ENCODE results near the gene CENPC. TPM values are rescaled to one million over a fixed set of nuclear protein-coding genes. Genes with fewer than 3 reads are reported as not detected.
"Not testable (repeated sequence)": the region's sequence is repeated elsewhere in the genome, so short reads cannot be mapped to it uniquely, and the experiment has no call there.

CENPC gene
- total RNA-seq, 1 experiment from 2014 or later, result 12.9 TPM

DNA sequence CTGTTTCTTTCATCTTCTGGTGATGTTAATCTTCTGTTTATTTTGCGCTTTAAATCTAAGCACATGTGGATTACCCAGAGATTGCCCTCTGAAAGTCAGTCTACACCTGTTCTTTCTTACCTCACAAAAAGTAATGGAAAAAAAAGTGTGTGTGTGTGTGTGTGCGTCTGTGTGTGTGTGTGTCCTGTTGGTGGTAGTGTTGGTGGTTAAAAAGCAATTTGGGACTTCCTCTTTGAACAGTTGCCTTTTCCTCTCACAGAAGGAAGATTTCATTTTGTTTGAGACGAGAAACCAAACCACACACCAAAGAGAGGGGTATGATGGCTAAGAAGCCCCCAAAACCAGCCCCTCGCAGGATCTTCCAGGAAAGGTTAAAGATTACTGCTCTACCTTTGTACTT lies 13.2 kb upstream of the CENPC start, which contains the start of gene STAP1:
Gene STAP1, plus strand, starts transcription at position 235 of the 400 bp plus-strand sequence. Its CDS starts 83 bp downstream, at position 318.
- TF ChIP-seq, protein P1, sequence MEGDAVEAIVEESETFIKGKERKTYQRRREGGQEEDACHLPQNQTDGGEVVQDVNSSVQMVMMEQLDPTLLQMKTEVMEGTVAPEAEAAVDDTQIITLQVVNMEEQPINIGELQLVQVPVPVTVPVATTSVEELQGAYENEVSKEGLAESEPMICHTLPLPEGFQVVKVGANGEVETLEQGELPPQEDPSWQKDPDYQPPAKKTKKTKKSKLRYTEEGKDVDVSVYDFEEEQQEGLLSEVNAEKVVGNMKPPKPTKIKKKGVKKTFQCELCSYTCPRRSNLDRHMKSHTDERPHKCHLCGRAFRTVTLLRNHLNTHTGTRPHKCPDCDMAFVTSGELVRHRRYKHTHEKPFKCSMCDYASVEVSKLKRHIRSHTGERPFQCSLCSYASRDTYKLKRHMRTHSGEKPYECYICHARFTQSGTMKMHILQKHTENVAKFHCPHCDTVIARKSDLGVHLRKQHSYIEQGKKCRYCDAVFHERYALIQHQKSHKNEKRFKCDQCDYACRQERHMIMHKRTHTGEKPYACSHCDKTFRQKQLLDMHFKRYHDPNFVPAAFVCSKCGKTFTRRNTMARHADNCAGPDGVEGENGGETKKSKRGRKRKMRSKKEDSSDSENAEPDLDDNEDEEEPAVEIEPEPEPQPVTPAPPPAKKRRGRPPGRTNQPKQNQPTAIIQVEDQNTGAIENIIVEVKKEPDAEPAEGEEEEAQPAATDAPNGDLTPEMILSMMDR (IDR thresholded peaks at IDR 0.05; ENCODE audit: unreplicated experiment), result no peak
- CTCF ChIA-PET, result no interaction called here
- no peaks in the 10 kb centered on the region for H3K4me1 Mint-ChIP-seq (ENCODE audit: low read depth, unreplicated experiment)
- BruUV-seq (replicated peaks), result no TSS peak
- peaks cover 7% of the 10 kb centered on the region for H3K36me3 Mint-ChIP-seq (ENCODE audit: insufficient read depth, unreplicated experiment)
- no peak within 1 kb of the TSS for H3K4me3 Mint-ChIP-seq (ENCODE audit: low read depth, unreplicated experiment)
- intact Hi-C loops (cut with micrococcal nuclease; ENCODE audit: unreplicated experiment), result no loop called here
- no peaks in the 10 kb centered on the region for H3K27me3 Mint-ChIP-seq (ENCODE audit: unreplicated experiment)
- H3K27ac Mint-ChIP-seq (ENCODE audit: unreplicated experiment), result no peak within 1 kb of the TSS
- no peaks in the 10 kb centered on the region for H3K9me3 Mint-ChIP-seq (ENCODE audit: low read depth, unreplicated experiment)
- DNase-seq, result no peak

DNA sequence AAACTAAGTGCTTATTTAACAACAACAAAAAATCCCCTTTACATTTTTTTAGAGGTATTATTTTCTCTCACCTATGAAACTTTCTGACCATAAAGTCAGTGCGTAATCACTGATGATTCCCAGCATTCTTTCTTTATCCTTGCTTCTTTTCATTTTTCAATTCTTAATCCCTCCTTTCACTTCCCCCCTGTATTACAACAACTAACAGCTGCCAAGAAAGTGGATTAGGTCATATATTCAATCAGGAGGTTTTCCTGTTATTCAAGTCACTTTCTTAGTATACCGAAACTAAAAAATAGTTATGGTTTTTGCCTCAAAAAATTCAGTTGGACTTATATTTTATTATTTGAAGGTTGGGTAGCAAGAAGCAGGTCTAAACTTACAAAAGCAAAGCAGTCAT lies 11.1 kb upstream of the CENPC start:
- Mint-ChIP-seq H3K27ac (ENCODE audit: unreplicated experiment) (no peak overlapping the region), H3K4me1 (ENCODE audit: low read depth, unreplicated experiment) (no peaks in the 10 kb centered on the region), H3K36me3 (ENCODE audit: insufficient read depth, unreplicated experiment) (no peaks in the 10 kb centered on the region), H3K27me3 (ENCODE audit: unreplicated experiment) (no peaks in the 10 kb centered on the region), H3K9me3 (ENCODE audit: low read depth, unreplicated experiment) (no peaks in the 10 kb centered on the region), H3K4me3 (ENCODE audit: low read depth, unreplicated experiment) (no peak overlapping the region)
- no TSS peak for BruUV-seq (replicated peaks)
- no peak for DNase-seq
- intact Hi-C loops (cut with micrococcal nuclease; ENCODE audit: unreplicated experiment), result no loop called here
- TF ChIP-seq, protein P1 (IDR thresholded peaks at IDR 0.05; ENCODE audit: unreplicated experiment), result no peak
- CTCF ChIA-PET, result no interaction called here

DNA sequence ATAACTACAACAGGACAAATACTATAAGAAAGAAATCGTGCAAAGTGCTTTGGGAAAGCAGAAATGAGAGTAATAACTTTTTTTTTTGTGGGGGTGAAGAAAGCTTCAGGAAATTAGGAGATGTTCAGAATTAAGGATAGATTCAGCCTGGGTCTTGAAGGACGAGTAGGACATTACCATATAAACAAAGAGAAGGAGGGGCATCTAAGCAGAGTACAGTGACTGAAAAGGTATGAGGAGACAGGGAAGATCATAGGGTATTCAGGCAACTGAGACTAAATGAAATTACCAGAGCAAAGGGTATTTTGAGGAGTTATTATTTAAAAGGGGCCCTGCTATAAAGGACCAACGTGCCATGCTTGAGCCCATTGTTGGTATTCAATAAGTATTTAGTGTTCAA lies 10.1 kb upstream of the CENPC start:
- H3K27ac Mint-ChIP-seq (ENCODE audit: unreplicated experiment), result no peak overlapping the region
- no peaks in the 10 kb centered on the region for H3K27me3 Mint-ChIP-seq (ENCODE audit: unreplicated experiment)
- TF ChIP-seq, protein P1 (IDR thresholded peaks at IDR 0.05; ENCODE audit: unreplicated experiment), result no peak
- H3K4me1 Mint-ChIP-seq (ENCODE audit: low read depth, unreplicated experiment), result no peaks in the 10 kb centered on the region
- H3K4me3 Mint-ChIP-seq (ENCODE audit: low read depth, unreplicated experiment), result no peak overlapping the region
- CTCF ChIA-PET, result no interaction called here
- no peak for DNase-seq
- H3K9me3 Mint-ChIP-seq (ENCODE audit: low read depth, unreplicated experiment), result no peaks in the 10 kb centered on the region
- H3K36me3 Mint-ChIP-seq (ENCODE audit: insufficient read depth, unreplicated experiment), result no peaks in the 10 kb centered on the region
- no TSS peak for BruUV-seq (replicated peaks)
- intact Hi-C loops (cut with micrococcal nuclease; ENCODE audit: unreplicated experiment), result no loop called here

DNA sequence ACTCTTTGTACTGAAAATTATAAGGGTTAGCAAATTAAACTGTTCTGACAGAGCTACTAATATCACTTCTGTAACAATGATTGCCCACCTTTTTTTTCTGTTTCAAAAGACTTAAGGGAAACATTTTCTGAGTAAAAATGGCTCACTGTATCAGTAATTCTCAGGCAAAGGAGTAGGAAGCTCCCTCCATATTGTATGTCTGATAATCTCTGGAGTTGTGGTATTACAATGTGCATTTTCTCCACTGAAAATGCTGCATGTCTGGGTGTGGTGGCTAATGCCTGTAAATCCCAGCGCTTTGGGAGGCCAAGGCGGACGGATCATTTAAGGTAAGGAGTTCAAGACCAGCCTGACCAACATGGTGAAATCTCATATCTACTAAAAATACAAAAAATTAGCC lies 8.8 kb upstream of the CENPC start:
- H3K4me1 Mint-ChIP-seq (ENCODE audit: low read depth, unreplicated experiment), result no peaks in the 10 kb centered on the region
- BruUV-seq (replicated peaks), result no TSS peak
- DNase-seq, result no peak
- intact Hi-C loops (cut with micrococcal nuclease; ENCODE audit: unreplicated experiment), result no loop called here
- TF ChIP-seq, protein P1 (IDR thresholded peaks at IDR 0.05; ENCODE audit: unreplicated experiment), result no peak
- H3K4me3 Mint-ChIP-seq (ENCODE audit: low read depth, unreplicated experiment), result no peak overlapping the region
- no peak overlapping the region for H3K27ac Mint-ChIP-seq (ENCODE audit: unreplicated experiment)
- H3K9me3 Mint-ChIP-seq (ENCODE audit: low read depth, unreplicated experiment), result no peaks in the 10 kb centered on the region
- no peaks in the 10 kb centered on the region for H3K36me3 Mint-ChIP-seq (ENCODE audit: insufficient read depth, unreplicated experiment)
- no peaks in the 10 kb centered on the region for H3K27me3 Mint-ChIP-seq (ENCODE audit: unreplicated experiment)
- CTCF ChIA-PET, result no interaction called here

DNA sequence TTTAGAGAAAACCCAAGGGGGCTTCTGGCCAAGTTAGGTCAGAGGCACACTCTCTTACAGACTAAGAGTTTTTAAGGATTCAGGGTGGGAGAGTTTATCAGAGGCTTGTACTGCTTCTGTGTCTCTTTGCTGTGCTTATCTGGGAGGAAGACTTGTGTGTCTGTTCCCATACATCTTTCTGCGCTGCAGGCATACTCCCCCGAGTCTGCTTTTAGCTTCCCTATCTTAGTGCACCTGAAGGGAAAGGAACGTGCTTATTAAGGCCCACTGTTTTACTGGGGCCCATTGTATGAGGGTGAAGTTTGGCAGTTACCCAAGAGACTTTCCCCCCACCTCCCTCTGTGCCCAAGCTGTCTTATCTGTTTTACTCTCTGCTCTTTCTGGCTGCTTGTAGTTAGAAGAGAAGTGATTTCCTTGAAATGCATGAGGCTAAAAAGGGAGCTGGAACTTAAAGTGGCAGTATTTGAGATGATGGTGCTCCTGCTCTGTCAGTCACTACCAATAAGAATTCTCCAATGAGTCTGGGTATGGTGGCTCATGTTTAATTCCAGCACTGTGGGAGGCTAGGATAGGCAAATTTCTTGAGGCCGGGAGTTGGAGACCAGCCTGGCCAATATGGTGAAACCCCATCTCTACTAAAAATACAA lies 7.0 kb upstream of the CENPC start:
- H3K27me3 Mint-ChIP-seq (ENCODE audit: unreplicated experiment); DNase-seq; H3K4me1 Mint-ChIP-seq (ENCODE audit: low read depth, unreplicated experiment); intact Hi-C loops (cut with micrococcal nuclease; ENCODE audit: unreplicated experiment); H3K27ac Mint-ChIP-seq (ENCODE audit: unreplicated experiment); H3K9me3 Mint-ChIP-seq (ENCODE audit: low read depth, unreplicated experiment); H3K4me3 Mint-ChIP-seq (ENCODE audit: low read depth, unreplicated experiment); BruUV-seq (replicated peaks); CTCF ChIA-PET; H3K36me3 Mint-ChIP-seq (ENCODE audit: insufficient read depth, unreplicated experiment): not testable (repeated sequence)
